ENCODE results near the gene PLD5. TPM values are rescaled to one million over a fixed set of nuclear protein-coding genes. Genes with fewer than 3 reads are reported as not detected.
A peak's percentile ranks its signal among the peaks of the same experiment; 100 is the strongest.

Gene PLD5
- total and polyA plus RNA-seq, 9 donors = 0.35 to 6.2 (median 1.1) TPM

DNA sequence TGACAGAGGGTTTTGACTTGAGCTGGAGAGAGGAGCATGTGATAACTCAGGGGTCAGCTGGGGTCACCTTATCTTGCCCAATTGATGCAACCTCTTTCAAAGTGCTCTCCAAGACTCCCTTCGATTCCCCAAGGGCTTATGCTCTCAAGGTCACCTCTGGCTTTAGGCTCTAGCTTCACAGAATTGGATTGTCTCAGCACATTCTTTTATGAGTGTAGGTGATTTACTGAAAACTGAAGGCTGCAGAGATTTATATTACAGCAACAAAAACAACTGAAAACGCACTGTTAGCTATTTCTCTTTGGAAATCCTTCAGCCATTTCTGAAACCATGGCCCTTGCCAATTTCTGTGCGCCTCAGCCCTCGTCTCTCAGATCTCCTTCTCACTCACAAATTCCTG lies 491.1 kb downstream of the PLD5 start:
- Histone ChIP-seq H3K27me3 (no peaks in the 10 kb centered on the region), H3K4me1 (ENCODE audit: insufficient read depth) (peaks cover 2% of the 10 kb centered on the region), H3K9me3 (no peaks in the 10 kb centered on the region), H3K4me3 (no peak overlapping the region), H3K27ac (peak overlapping the region in 1 of 2 donors; percentile 23), H3K36me3 (no peaks in the 10 kb centered on the region)
- intact Hi-C loops (cut with DNase I) = no loop called here
- 3 to 4% (median 3%) methylated on average over 4 of the region's 4 CpGs for WGBS, 3 donors
- no peak for TF ChIP-seq EP300 (IDR thresholded peaks at IDR 0.05)
- TF ChIP-seq, protein P1, sequence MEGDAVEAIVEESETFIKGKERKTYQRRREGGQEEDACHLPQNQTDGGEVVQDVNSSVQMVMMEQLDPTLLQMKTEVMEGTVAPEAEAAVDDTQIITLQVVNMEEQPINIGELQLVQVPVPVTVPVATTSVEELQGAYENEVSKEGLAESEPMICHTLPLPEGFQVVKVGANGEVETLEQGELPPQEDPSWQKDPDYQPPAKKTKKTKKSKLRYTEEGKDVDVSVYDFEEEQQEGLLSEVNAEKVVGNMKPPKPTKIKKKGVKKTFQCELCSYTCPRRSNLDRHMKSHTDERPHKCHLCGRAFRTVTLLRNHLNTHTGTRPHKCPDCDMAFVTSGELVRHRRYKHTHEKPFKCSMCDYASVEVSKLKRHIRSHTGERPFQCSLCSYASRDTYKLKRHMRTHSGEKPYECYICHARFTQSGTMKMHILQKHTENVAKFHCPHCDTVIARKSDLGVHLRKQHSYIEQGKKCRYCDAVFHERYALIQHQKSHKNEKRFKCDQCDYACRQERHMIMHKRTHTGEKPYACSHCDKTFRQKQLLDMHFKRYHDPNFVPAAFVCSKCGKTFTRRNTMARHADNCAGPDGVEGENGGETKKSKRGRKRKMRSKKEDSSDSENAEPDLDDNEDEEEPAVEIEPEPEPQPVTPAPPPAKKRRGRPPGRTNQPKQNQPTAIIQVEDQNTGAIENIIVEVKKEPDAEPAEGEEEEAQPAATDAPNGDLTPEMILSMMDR (IDR thresholded peaks at IDR 0.05) = no peak
- no peak for TF ChIP-seq POLR2A (IDR thresholded peaks at IDR 0.05)
- peak in 4 of 5 donors; percentile 26 to 76 (median 55) for DNase-seq

Small RNA genes within 50 kb of the gene (small RNA-seq; reads per million reads assigned to genes)
- gene AL360271.2 = not detected
- gene RN7SKP12 = not detected

Data from ovary (tissue), 9 donors.